ENCODE results near the gene TRAF6. TPM values are rescaled to one million over a fixed set of nuclear protein-coding genes. Genes with fewer than 3 reads are reported as not detected.

TRAF6 gene
- total RNA-seq, 3 donors from 2014 or later (not counting 1 experiment from before 2014, with no cell fraction given) = 37.9 to 43.3 (median 40.2) TPM

DNA sequence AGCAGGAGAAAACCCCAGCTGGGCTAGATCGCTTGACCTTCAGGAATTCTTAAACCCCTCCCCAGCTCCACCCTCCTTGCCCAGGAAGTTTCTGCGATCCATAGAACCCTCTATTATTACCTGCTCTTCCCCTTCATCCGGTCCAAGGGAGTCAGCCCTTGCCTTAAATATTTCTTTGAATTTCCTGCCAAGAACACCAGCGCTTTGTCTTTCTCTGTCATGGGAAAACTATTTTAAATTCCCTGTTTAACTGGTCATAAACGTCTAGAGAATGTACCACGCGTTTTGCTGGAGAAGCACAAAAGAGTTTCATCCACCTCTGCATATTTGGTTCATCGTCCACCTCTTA, 496 bp upstream of the TRAF6 start:
- Histone ChIP-seq H3K9me3 (ENCODE audit: control insufficient read depth, insufficient read depth, low read length) (no peaks in the 10 kb centered on the region), H3K4me1 (ENCODE audit: control insufficient read depth, insufficient read depth, low read length) (peaks cover 14% of the 10 kb centered on the region), H3K27me3 (ENCODE audit: control insufficient read depth, insufficient read depth, low read length) (no peaks in the 10 kb centered on the region), H3K36me3 (ENCODE audit: control insufficient read depth, insufficient read depth, low read length) (no peaks in the 10 kb centered on the region), H3K4me3 (ENCODE audit: low read length) (peak overlapping the region; percentile 75), H3K27ac (ENCODE audit: low read length) (peak overlapping the region; percentile 70)
- H3K4me1 Mint-ChIP-seq = peaks cover 32 to 35% of the 10 kb centered on the region in 2 donors
- TF ChIP-seq, protein P1, sequence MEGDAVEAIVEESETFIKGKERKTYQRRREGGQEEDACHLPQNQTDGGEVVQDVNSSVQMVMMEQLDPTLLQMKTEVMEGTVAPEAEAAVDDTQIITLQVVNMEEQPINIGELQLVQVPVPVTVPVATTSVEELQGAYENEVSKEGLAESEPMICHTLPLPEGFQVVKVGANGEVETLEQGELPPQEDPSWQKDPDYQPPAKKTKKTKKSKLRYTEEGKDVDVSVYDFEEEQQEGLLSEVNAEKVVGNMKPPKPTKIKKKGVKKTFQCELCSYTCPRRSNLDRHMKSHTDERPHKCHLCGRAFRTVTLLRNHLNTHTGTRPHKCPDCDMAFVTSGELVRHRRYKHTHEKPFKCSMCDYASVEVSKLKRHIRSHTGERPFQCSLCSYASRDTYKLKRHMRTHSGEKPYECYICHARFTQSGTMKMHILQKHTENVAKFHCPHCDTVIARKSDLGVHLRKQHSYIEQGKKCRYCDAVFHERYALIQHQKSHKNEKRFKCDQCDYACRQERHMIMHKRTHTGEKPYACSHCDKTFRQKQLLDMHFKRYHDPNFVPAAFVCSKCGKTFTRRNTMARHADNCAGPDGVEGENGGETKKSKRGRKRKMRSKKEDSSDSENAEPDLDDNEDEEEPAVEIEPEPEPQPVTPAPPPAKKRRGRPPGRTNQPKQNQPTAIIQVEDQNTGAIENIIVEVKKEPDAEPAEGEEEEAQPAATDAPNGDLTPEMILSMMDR (IDR thresholded peaks at IDR 0.05) = no peak
- intact Hi-C loops (cut with micrococcal nuclease) = loop anchor here (1.0 kb wide), 1 partner anchor 218 kb away; no protein-coding TSS in a partner anchor
- peak overlapping the region; percentile 91 to 94 for H3K27ac Mint-ChIP-seq
- no peaks in the 10 kb centered on the region for H3K36me3 Mint-ChIP-seq
- peaks cover 3 to 14% of the 10 kb centered on the region in 2 donors for H3K27me3 Mint-ChIP-seq (ENCODE audit: low read depth in 2 of 2)
- no peaks in the 10 kb centered on the region for H3K9me3 Mint-ChIP-seq
- DNase-seq = no peak
- no peak for ATAC-seq
- peak overlapping the region; percentile 99 for H3K4me3 Mint-ChIP-seq
- WGBS (ENCODE audit: insufficient coverage) = 13% methylated on average over 8 of the region's 8 CpGs

DNA sequence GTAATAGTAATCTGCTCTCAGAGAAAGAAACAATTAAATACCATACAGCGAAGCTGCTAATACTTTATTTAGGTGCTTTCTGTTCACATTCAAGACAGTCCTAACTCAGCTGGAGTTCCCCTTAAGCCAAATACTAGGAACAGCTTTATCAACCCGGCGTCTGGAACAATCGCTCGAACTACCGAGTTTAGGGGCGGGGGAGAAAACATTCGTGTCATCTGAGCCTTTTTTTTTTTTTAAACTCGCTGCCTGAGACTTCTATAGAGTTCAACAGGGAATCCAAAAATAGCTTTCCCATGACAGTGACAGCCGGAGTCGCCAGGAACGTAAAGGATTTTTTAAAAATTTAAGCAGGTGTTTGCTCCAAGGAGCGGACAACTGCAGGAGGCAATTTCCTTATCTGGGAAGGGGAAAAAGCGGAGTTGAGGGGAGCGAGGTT, 852 bp downstream of the TRAF6 start:
- Mint-ChIP-seq H3K27me3 (ENCODE audit: low read depth in 2 of 2) (peaks cover 3 to 4% of the 10 kb centered on the region in 2 donors), H3K4me1 (peaks cover 46 to 47% of the 10 kb centered on the region in 2 donors), H3K27ac (peak overlapping the region; percentile 91 to 94), H3K9me3 (no peaks in the 10 kb centered on the region), H3K4me3 (peak overlapping the region; percentile 99), H3K36me3 (no peaks in the 10 kb centered on the region)
- WGBS (ENCODE audit: insufficient coverage) = under 1% methylated on average over 15 of the region's 15 CpGs
- TF ChIP-seq, protein P1 (IDR thresholded peaks at IDR 0.05) = no peak
- Histone ChIP-seq H3K36me3 (ENCODE audit: control insufficient read depth, insufficient read depth, low read length) (no peaks in the 10 kb centered on the region), H3K4me1 (ENCODE audit: control insufficient read depth, insufficient read depth, low read length) (peaks cover 14% of the 10 kb centered on the region), H3K27ac (ENCODE audit: low read length) (peak overlapping the region; percentile 70), H3K9me3 (ENCODE audit: control insufficient read depth, insufficient read depth, low read length) (no peaks in the 10 kb centered on the region), H3K27me3 (ENCODE audit: control insufficient read depth, insufficient read depth, low read length) (no peaks in the 10 kb centered on the region), H3K4me3 (ENCODE audit: low read length) (peak overlapping the region; percentile 75)
- peak in 1 of 2 donors; percentile 66 for DNase-seq
- ATAC-seq = peak in 2 of 3 donors; percentile 24 to 29
- intact Hi-C loops (cut with micrococcal nuclease) = no loop called here

DNA sequence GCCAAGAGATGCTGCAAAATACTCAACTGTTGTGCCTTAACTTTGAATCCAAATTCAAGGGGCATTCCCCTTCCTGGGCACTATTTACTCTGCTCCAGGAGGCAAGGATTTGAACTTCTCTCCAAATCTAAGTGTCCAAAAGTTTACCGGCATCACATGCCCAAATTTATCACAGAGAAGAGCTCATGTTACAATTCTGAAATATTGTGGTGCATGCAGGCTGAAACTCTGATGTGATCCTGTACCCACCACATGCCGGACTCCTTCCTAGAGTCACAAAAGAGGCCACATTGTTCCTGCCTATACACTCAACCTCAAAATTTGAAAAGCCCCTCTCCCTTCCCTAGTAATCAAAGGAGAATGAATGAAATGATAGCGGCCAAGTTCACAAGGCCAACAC, 1.3 kb downstream of the TRAF6 start:
- no peaks in the 10 kb centered on the region for H3K9me3 Mint-ChIP-seq
- ATAC-seq (no peak), DNase-seq (peak in 1 of 2 donors; percentile 11)
- peaks cover 0 to 3% of the 10 kb centered on the region in 2 donors for H3K27me3 Mint-ChIP-seq (ENCODE audit: low read depth in 2 of 2)
- intact Hi-C loops (cut with micrococcal nuclease) = no loop called here
- Histone ChIP-seq H3K27me3 (ENCODE audit: control insufficient read depth, insufficient read depth, low read length) (no peaks in the 10 kb centered on the region), H3K4me1 (ENCODE audit: control insufficient read depth, insufficient read depth, low read length) (peaks cover 14% of the 10 kb centered on the region), H3K36me3 (ENCODE audit: control insufficient read depth, insufficient read depth, low read length) (no peaks in the 10 kb centered on the region), H3K27ac (ENCODE audit: low read length) (no peak overlapping the region), H3K9me3 (ENCODE audit: control insufficient read depth, insufficient read depth, low read length) (no peaks in the 10 kb centered on the region), H3K4me3 (ENCODE audit: low read length) (no peak overlapping the region)
- peak overlapping the region; percentile 99 for H3K4me3 Mint-ChIP-seq
- TF ChIP-seq, protein P1 (IDR thresholded peaks at IDR 0.05) = no peak
- 57% methylated on average over 1 of the region's 3 CpGs for WGBS (ENCODE audit: insufficient coverage)
- no peaks in the 10 kb centered on the region for H3K36me3 Mint-ChIP-seq
- peaks cover 50 to 52% of the 10 kb centered on the region in 2 donors for H3K4me1 Mint-ChIP-seq
- H3K27ac Mint-ChIP-seq = peak overlapping the region; percentile 91 to 94

Measured in natural killer cell (primary cell).